NCI-H2196 (cell line): ENCODE data around the gene TBC1D5.
"Not testable (repeated sequence)": the region's sequence is repeated elsewhere in the genome, so short reads cannot be mapped to it uniquely, and the experiment has no call there.

ENCODE experiments used
- DNase-seq: peaks from one replicate; lab custom pipeline; 2025; ENCODE audit not compliant: unreplicated experiment; lab: John Stamatoyannopoulos, UW

TBC1D5 gene

GRCh38 chr3:17422636-17423035 is 319.8 kb downstream of the TBC1D5 start:
- DNase-seq = no peak

DNA sequence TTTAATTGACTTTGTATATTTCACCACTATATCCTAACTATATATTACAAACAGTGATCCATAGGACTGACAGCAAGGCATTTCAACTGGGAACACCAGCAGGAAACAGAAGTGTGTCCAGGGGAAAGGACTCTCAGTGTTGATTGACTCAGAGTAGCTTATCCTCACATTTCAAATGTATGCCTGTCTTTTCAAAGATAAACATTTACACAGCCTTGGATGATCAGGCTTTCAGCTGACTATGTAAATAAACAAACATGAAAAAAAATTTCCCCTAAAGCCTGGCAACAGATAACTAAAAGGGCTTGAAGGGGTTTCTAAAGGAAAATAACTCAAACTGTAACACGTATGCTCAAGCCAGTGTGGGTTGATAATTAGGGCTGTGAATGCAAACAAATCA is 321.8 kb downstream of the TBC1D5 start:
- peak; percentile 1 for DNase-seq

GRCh38 chr3:17412950-17413530 is 329.4 kb downstream of the TBC1D5 start:
- peak; percentile 43 for DNase-seq

DNA sequence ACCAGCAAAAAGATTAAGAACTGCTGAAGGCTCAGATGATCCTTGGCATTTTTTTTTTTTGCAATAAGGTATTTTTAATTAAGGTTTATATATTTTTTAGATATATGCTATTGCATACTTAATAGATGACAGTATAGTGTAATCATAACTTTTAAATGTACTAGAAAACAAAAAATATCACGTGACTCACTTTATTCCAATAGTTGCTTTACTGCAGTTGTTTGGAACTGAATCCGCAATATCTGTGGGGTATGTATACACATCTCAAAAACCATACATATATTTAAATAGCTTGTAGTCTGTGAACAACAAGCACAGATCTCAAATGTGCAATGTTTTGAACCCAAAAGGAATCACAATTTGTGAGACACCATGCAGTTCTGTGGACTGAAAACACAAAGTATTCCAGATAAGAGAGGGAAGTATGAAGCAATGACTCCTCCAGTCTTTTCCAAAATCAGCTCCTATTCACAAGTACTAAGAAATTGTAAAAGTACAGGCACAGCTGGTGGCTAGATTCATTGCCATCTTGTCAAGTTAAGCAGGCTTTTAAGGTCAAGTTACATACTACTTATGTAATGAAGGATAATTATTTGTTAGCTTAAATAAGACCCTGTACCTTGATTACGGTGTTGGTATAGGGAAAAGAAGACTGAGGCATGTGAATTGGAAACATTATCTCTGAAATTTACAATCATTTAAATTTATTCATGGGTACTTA is 331.1 kb downstream of the TBC1D5 start:
- DNase-seq = no peak

DNA sequence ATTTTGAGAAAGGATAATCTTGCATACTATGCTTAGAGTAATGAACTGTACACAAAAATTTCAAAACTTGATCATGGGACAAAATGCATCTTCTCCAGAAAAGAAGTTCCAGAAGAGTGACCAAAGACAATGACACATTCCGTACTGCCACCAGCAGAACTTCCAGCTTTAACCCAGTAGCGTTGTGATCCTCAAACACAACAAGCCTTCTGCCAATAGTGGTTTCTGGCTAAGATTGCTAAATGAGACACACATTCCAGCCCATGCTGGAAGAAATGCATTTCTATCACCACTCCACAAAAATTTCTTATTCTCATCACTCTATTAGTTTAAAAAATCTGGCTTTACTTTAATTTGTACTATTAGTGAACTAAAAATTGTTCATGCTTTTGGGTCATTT is 334.9 kb downstream of the TBC1D5 start:
- DNase-seq = no peak

DNA sequence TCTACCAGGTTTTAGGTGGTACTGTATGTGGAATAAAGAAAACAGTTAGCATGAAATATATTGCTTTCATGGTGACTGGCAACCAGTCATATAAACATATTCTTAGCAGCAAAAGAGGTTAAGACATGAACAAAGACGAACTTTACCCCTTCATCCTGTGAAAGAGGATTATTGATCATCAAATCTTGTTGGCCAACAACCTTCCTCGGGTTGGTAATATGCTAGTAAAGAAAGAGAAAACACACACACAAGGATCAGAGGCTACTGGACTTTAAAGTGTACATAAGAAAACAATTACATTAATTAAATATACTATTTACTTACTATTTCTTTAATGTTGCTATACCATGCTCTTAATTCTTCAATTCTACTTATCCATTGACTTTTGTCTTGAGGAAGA is 337.9 kb downstream of the TBC1D5 start:
- DNase-seq = no peak

DNA sequence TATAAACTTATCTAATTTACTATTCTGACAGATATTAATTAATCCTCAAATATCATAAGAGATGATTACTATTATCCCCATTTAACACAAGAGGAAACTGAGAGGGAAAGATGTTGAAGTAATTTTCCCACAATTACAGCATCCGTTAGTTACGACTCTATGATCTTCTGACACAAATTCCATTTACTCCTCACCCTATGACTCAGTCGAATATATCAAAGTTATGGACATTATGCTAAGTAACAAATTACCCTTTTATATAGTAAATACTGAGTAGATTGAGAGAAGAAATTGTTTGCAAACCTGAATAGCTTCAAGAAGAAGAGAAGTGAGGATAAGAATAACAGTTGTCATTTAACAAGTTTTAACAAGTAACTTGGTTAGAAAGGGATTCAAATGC is 340.0 kb downstream of the TBC1D5 start:
- no peak for DNase-seq

- DNase-seq = no peak
Observed at GRCh38 chr3:17401912-17402311, 340.5 kb downstream of the TBC1D5 start.

- DNase-seq = no peak
Observed at GRCh38 chr3:17399586-17399985, 342.8 kb downstream of the TBC1D5 start.

- no peak for DNase-seq
Observed at GRCh38 chr3:17398959-17399551, 343.4 kb downstream of the TBC1D5 start.

DNA sequence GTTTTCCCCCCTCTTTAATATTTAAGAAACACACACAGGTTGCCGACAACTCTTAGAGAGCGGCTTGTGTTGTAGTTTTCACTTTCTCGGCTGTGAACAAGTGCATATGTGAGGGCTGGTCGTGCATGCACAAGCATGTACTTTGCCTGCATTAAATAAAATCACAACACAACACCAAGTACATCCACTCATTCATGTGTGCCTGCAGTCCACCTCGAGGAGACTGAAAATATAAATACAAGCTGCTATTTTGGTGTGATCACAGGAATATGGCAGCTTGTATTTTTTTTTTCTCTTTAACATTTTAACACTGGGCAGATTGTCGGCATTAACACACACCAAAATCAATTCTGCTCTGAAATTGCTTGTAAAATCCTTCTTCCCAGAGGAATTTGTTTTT is 346.4 kb downstream of the TBC1D5 start:
- DNase-seq = no peak

- no peak for DNase-seq
Observed at GRCh38 chr3:17394541-17395155, 347.8 kb downstream of the TBC1D5 start.

DNA sequence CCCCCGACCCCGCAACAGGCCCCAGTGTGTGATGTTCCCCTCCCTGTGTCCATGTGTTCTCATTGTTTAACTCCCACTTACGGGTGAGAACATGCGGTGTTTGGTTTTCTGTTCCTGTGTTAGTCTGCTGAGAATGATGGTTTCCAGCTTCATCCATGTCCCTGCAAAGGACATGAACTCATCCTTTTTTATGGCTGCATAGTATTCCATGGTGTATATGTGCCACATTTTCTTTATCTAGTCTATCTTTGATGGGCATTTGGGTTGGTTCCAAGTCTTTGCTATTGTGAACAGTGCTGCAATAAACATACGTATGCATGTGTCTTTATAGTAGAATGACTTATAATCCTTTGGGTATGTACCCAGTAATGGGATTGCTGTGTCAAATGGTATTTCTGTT is 349.9 kb downstream of the TBC1D5 start:
- DNase-seq = not testable (repeated sequence)

- DNase-seq = no peak
Observed at GRCh38 chr3:17390785-17391184, 351.6 kb downstream of the TBC1D5 start.

DNA sequence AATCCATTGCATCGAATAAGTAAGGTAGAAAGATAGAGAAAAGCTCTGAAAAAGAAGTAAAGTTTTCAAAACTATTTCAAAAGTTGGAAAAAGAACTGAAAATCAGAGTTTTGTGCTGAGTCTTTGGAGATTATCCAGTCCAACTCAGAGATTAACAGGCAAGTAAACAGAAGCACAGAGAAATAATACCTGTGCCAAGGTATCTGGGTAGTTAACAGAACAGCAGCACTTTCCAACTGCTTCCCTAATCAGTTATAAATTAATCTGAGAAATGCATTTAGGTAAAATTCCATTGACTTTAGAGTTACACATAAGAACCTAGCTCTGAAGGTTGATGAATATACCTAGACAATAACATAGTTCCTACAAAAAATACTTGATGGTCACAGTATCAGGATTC is 355.3 kb downstream of the TBC1D5 start:
- DNase-seq = no peak

GRCh38 chr3:17386432-17386831 is 356.0 kb downstream of the TBC1D5 start:
- DNase-seq = no peak

GRCh38 chr3:17384567-17385296 is 357.7 kb downstream of the TBC1D5 start:
- no peak for DNase-seq

DNA sequence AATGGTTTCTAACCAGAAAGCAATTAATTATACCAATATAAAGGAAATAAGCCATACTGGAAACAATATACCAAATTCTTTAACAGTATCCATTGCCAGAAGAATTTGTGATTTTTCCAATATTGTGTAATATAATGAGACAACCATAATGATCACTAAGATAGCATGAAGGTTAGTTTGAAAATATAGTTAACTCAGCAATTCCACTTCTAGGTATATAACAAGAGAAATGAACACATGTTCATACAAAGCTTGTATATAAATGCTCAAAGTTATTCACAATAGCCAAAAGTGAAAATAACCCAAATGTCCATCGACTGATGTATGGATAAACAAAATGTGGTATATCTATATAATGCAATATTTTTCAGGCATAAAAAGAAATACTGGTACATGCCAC is 369.1 kb downstream of the TBC1D5 start:
- DNase-seq = no peak

DNA sequence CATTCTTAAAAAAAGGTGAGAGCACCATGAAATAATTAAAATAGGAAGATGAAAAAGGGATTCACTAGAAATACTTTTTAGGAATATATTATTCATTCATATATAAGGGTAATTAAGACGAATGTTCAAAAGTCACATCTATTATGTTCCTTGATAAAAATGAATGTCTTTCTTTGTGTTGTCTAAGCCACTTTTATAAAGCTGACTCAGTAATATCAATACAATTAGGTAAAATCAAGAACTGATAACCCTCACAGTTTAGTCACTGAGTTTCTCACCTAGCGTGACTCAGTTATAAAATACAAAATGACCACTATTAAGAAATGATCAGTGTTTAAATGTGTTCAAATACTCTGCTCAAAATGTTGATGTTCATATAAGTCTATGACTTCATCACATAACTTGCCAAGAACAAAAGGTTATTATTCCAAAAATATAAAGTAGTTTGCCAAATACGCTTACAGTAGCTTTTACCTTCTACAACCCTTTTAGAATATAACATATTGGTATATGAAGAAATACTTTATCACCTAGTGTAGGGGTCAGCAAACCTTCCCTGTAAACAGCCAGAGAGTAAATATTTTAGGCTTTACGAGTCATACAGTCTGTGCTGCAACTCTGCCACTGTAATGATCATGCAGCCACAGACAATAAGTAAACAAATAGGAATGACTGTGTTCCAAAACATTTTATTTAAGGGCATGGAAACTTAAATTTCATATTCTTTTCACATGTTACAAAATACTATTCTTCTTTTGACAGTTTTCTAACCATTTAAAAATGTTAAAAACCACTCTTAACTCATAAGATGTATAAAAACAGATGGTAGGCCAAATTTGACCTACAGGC is 369.8 kb downstream of the TBC1D5 start:
- DNase-seq = no peak

- DNase-seq = no peak
Observed at GRCh38 chr3:17369973-17370372, 372.5 kb downstream of the TBC1D5 start.

DNA sequence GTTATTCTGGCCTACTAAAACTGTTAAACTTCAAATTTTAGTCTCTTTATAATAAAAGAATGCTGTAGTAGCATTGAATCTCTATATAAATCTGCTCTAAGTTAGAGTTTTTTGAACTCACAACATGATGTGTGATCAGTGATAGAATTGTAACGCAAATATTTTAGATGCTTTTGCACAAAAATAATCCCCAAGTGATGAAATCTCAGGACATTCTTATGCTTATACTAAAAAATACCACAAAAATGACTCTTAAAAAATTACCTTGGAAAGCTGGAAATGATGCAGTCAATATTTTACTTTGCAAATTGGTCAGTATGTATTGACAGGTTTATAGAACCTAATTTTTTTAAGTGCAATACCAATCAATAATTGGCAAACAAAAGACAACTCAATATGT is 375.3 kb downstream of the TBC1D5 start:
- no peak for DNase-seq
